NAMALWA (cell line): Measurements from ENCODE around the gene RPTOR.

Experiments used
- DNase-seq: peaks from one replicate; pipeline ENCODE4 v3.0.0-alpha.2; 2015; ENCODE audit warnings: low spot score

RPTOR gene

DNA sequence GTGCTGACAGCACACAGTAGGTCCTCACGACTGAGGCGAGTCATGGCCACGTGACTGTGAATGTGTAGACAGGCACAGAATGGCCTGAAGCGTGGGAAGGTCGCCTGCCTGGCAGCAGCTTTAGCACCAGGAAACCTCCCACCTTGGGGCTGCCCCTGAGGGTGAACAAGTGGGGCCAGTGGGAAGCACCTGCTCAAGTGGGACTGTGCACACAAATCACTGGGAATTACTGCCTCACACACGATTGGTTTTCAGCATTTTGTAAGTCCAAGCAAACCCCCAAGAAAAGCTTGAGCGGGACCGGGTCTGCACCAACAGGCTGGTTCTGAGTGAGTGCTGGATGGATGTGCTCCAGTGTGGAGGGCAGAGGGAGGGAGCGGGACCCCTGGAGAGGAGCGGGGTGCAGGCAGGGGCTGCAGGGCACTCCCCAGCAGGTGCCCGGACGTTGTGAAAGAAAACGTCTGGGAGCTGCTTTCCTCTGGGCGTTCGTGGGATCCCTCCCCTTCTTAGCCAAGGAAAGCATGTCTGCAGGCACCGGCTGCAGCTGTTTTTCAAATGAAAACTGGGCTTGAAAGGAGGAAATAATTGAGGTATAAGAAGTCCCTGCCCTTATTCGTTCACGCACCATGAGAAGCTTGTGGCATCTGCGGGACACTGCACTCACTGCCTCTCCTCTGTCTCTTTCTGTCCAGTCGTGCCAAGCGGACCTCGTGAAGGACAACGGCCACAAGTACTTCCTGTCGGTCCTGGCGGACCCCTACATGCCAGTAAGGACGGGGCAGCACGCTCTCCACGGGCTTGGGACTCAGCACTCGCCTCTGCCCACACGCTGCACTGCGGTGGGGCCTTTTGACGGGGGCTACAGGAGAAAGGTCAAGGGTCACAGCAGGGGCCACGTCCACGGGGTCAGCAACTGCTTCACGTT, 335.3 kb downstream of the RPTOR start:
- DNase-seq: no peak

- no peak for DNase-seq
These were observed 336.0 kb downstream of the RPTOR start for GRCh38 chr17:80880648-80880985.

GRCh38 chr17:80881306-80881705, 336.7 kb downstream of the RPTOR start:
- no peak for DNase-seq

GRCh38 chr17:80882323-80882722, 337.7 kb downstream of the RPTOR start:
- DNase-seq: no peak

DNA sequence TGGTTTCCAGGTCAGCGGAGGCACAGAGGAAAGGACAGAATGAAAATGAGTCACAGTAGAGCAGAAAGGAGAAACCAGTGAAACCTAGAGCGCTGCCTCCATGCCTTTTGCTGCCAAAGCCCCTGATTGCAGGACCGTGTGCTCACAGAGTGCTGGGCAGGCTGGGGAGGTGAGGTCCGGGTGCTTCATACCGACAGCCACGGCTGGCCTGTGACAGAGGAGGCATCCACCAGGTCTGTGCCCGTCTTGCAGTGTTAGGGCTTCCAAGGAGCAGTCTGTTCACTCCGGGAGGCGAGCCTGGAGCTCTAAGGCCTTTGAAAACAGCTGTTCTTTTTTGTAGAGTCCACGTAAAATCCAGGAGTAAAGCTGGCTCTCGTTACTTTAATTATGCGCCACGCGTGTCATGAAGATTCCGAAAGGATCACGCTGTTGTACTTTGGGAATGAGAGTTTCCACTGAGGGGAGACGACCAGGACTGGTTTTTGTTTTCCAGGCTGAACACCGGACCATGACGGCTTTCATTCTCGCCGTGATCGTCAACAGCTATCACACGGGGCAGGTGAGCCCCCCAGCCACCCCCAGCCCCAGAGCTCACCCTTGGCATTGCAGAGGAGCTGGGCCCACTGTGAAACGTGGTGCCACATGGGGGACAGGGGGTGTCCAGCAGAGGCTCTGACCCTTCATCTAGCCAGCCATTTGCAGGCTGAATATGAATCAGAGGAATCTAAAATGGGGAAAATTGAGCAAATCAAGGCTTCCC, 338.5 kb downstream of the RPTOR start:
- no peak for DNase-seq

- no peak for DNase-seq
These were observed 339.4 kb downstream of the RPTOR start for GRCh38 chr17:80883831-80884735.

GRCh38 chr17:80884811-80885210, 340.2 kb downstream of the RPTOR start:
- no peak for DNase-seq

DNA sequence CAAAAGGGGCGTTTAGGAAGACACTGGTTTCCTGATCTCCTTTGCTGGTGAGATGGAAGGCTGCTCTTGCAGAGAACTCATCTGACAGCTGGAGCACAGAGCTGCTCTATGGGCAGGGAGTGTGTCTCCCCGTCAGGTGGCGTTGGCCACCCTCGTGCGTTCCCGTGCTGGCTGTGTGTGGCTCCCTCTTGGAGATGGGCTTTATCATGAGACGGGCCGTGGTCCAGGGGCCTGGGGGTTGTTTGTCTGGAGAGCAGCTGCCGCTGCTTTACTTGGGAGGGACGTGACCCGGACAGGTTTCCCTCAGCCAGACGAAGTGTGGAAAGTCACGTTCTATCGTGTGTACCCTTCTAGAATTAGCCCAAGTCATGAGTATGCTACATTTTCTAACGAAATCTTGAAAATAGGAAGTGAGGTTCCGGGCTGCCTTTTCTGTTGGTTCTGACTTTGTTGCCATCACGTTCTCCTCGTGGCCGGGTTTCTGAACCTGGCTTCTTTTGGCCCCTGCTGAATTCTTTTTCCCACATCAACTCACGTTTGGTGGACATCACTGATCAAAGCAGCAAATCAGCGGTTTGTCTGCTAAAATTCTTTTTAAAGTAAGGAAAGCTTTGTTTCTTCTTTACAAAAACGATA, 341.4 kb downstream of the RPTOR start:
- DNase-seq: no peak

- DNase-seq: no peak
These were observed 342.3 kb downstream of the RPTOR start for GRCh38 chr17:80886641-80887573.

DNA sequence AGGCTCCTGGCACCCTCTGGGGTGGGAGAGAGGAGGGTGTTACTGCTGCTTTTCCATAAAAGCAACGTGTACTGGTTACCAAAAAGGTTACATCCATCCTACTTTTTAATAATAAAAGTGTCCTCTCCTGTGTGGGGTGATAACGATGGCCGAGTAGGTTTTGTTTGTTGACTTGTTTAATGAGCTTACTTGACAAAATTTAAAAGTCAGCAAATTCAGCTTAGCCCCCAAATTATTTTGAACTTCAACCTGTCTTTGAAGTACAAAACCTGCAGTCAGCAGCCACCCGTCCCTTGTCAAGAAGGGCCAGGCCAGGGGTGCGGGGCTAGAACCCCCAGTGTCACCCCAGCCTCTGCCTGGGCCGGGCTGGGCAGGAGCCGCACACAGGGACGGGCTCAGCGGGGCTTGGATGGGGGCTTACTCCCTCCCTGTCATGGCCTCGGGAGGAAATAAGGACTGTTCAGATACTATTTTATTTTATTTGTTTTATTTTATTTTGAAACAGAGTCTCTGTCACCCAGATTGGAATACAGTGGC, 343.1 kb downstream of the RPTOR start:
- no peak for DNase-seq

DNA sequence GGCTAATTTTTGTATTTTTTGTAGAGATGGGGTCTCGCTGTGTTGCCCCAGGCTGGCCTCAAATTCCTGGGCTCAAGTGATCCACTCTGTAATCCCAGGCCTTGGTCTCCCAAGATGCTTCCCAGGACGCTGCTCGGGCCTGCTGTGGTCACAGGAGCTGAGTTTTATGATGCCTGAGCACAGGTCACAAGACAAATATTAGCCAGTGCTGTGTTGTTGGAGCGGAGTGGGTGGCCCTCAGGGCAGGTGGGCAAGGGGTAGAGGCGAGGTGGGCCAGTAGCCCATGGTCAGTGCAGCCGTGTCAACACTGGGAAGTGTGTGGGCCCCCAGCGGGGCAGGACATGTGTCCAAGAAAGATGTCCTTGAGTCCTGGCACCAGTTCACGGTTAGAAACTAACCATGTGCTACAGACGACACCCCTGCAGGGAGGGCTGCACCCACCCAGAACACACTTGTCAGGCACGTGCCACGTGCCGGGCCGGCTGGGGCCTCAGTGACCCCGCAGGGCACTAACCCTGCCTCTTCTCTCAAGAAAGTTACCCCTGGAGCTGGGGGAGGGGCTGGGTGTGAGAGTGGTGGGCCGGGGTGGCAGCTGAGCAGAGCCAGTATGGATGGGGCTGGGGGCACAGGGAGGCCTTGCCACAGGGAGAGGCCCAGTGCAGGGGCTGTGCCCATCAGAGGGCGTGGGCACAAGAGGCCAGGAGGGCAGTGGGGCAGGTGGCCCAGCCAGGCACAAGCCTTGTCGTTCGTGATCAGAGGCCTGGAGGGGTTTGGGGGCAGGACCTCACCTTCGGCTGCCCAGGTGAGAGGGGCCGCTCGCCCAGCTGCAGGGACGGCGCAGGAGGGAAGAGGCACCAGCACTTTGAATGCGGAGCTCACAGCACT, 343.9 kb downstream of the RPTOR start:
- DNase-seq: no peak

- no peak for DNase-seq
These were observed 344.9 kb downstream of the RPTOR start for GRCh38 chr17:80889231-80890195.

DNA sequence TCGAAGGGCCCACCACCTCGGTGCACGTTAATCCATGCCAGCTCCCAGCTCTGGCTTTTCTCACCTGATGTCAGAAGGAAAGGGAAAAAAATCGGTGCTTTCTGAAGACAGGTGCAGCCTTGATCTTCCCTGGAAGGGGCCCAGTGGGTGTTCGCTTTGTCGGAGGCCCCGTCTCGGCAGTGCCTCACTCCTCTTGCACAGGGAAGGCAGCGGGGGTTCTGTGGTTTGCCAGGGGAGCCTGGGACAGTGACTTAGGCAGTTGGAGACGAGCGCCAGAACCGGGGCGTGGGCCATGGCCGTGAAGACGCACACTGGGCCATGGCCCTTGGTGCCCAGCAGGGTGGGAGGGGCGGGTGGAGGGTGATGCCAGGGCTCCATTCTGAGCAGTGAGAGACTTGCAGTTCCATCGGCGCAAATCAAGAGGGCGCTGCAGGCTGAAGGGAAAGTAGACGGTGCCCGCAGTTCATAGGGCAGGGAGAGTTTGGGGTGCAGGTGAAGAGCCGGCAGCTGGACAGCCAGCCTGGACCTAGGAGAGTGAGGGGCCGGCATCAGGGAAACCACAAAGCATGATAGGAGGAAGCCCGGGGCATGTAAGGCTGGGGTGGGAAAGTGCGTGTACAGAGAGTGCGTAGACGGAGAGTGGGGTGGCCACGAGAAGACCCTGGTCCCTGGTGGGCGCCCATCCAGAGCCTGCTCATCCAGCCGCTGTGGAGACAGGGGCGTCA, 345.7 kb downstream of the RPTOR start:
- DNase-seq: no peak

GRCh38 chr17:80890921-80891396, 346.3 kb downstream of the RPTOR start:
- DNase-seq: no peak

- DNase-seq: no peak
These were observed 346.9 kb downstream of the RPTOR start for GRCh38 chr17:80891397-80892018.

- no peak for DNase-seq
These were observed 347.6 kb downstream of the RPTOR start for GRCh38 chr17:80892019-80892855.
